Vagina (tissue), 2 donors: ENCODE measurements around the gene MYEOV.

Experiments used
- POLR2A ChIP-seq, 2 donors: fragments of 450-650 bp; IDR thresholded peaks; one replicate each; pipeline ENCODE4 v1.6.1; 2017; ENCODE audit warnings: antibody characterized with exemption in 2 of 2, mild to moderate bottlenecking in 2 of 2, moderate library complexity in 2 of 2
- POLR2AphosphoS5 ChIP-seq, 2 donors: sonication (generic); formaldehyde crosslinking; IDR thresholded peaks; one replicate each; pipeline ENCODE4 v1.9.0; 2017; ENCODE audit warnings: antibody characterized with exemption in 2 of 2, mild to moderate bottlenecking in 2 of 2, low read depth in 1 of 2; ENCODE audit not compliant: insufficient read depth in 1 of 2
- TF ChIP-seq, protein P1 (sequence below), 3 experiments: fragments of 450-650 bp in 2 of 3; fragments of 200-600 bp in 1 of 3; sonication (generic) in 1 of 3; IDR thresholded peaks; one replicate each; pipeline ENCODE4 v1.5.1; 2017 to 2019; ENCODE audit warnings: antibody characterized with exemption in 3 of 3, mild to moderate bottlenecking in 2 of 3, moderate library complexity in 2 of 3

DNA sequence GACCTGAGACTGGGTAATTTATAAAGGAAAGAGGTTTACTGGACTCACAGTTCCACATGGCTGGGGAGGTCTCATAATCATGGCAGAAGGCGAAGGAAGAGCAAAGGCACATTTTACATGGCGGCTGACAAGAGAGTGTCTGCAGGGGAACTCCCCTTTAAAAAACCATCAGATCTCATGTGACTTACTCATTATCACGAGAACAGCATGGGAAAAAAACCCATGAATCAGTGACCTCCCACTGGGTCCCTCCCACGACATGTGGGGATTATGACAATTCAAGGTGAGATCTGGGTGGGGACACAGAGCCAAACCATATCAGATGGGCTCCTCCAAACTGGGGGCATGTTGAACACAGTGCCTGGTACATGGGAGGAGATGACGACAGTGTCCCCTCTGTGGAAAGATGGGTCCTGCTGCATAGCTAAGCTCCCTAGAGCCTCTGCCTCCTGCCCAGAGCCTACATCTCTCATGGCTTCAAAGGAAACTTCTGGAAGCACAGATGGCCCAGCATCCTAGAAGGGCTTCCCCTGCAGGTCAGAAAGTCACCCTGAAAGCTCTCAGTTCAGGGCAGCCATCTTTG lies 46.1 kb downstream of the MYEOV start:
- no peak for TF ChIP-seq POLR2A (IDR thresholded peaks at IDR 0.05)
- TF ChIP-seq, protein P1, sequence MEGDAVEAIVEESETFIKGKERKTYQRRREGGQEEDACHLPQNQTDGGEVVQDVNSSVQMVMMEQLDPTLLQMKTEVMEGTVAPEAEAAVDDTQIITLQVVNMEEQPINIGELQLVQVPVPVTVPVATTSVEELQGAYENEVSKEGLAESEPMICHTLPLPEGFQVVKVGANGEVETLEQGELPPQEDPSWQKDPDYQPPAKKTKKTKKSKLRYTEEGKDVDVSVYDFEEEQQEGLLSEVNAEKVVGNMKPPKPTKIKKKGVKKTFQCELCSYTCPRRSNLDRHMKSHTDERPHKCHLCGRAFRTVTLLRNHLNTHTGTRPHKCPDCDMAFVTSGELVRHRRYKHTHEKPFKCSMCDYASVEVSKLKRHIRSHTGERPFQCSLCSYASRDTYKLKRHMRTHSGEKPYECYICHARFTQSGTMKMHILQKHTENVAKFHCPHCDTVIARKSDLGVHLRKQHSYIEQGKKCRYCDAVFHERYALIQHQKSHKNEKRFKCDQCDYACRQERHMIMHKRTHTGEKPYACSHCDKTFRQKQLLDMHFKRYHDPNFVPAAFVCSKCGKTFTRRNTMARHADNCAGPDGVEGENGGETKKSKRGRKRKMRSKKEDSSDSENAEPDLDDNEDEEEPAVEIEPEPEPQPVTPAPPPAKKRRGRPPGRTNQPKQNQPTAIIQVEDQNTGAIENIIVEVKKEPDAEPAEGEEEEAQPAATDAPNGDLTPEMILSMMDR (IDR thresholded peaks at IDR 0.05) = no peak
- no peak for TF ChIP-seq POLR2AphosphoS5 (IDR thresholded peaks at IDR 0.05; ENCODE audit: insufficient read depth in 1 of 2, low read depth in 1 of 2)
